ENCODE data around the gene TLE4. TPM values are rescaled to one million over a fixed set of nuclear protein-coding genes. Genes with fewer than 3 reads are reported as not detected.

Gene TLE4
- total RNA-seq, 1 donor: 75.1 TPM

DNA sequence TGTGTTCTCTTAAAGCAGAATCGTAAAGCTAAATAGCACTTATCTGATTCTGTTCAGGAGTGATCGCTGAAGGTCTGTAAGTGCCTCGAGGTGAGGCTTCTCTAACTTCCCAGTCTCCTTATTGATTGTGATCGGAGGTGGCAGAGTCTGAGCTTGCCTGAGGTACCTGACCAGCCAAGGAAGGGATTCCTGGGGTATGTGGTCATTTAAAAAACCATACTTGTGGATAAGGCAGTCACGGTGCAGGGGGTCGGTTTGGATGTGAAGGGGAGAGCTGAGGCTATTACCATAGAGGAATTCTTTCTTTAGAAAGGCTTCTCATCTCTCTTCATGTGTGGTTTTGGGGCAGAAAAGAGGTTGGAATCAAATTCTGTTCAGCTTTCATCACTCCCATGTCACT lies 193.7 kb downstream of the TLE4 start:
- DNase-seq (ENCODE audit: low read depth in 2 of 3, low spot score in 2 of 3): no peak

DNA sequence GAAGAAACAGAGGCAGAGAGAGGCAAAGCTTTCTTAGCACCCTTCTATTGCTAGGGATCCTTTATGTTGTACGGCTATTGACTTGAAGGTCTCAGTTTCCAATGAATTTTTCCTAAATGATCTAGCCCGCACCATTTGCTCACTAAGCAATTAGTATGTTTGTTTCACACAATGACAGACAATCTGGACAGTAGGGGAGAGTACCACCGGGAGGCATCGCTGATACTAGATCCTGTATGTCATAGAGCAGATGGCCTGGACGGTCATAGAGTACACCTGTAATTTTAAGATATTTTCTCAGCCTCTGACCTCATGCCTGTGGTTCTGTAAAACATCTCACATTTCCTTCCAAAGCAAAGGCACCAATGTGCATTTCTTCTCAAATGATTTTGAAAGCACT lies 194.3 kb downstream of the TLE4 start:
- DNase-seq (ENCODE audit: low read depth in 2 of 3, low spot score in 2 of 3): no peak

GRCh38 chr9:79768194-79768593 lies 196.4 kb downstream of the TLE4 start:
- no peak for DNase-seq (ENCODE audit: low read depth in 2 of 3, low spot score in 2 of 3)

- no peak for DNase-seq (ENCODE audit: low read depth in 2 of 3, low spot score in 2 of 3)
Observed at GRCh38 chr9:79769476-79770275, 197.9 kb downstream of the TLE4 start.

DNA sequence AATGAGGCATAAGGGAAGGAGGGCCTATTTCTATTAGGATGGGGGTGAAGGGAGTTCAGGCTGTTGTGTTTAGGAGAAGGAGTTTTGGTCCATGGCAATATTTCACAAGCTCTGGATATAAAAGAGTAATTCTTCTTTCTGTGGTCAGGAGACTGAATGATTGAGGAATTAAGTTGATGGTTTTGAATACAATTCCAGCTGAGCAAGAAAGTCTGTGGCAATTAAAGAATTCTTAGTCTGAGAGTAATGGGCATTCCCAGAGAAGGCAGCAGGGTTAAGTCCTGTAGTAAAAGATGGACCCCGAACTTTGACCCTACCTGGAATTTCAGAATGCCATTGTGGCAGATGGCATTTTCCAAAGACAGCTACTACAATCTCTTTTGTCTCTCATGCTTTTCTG lies 202.6 kb downstream of the TLE4 start:
- DNase-seq (ENCODE audit: low read depth in 2 of 3, low spot score in 2 of 3): no peak
